GM18861 (cell line): ENCODE data around the gene SLC13A3.
"Not testable (repeated sequence)": the region's sequence is repeated elsewhere in the genome, so short reads cannot be mapped to it uniquely, and the experiment has no call there.

Experiments
- ATAC-seq: cut with Tn5 transposase; IDR thresholded peaks from one replicate; pipeline ENCODE4 v1.9.1; 2021; ENCODE audit not compliant: unreplicated experiment

SLC13A3 gene

DNA sequence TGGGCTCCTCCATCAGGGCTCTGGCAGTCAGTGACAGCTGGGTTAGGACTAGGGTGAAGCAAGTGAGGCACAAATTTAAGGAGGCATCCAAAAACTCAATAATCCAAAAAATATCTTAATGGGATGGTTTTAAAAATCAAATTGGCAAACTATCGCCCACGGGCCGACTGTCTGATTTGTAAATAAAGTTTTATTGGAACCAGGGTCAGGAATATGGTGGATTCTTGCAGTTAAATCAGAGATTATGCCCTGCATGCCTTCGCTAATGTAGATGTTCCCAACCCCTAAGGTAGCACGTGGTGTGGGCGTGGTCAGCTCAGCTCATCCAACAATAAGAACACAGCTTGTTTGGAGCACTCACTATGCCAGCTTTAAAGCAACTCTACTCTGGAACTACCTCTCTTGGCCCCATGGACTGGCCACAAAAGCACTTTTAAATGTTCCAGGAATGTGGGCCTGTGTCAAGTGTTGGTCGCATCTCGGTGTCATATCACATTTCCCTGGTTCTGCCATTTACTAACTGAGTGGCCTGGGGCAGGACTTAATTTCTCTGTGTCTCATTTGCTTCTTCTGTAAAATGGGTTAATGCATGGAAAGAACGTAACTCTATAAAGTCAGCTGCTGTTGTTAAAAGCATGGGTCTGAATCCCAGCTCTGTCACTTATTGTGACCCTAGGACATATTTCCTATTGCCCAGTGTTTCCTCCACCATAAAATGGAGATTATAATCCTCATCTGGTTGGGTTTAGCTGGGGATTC lies 31.0 kb upstream of the SLC13A3 start:
- ATAC-seq: no peak

DNA sequence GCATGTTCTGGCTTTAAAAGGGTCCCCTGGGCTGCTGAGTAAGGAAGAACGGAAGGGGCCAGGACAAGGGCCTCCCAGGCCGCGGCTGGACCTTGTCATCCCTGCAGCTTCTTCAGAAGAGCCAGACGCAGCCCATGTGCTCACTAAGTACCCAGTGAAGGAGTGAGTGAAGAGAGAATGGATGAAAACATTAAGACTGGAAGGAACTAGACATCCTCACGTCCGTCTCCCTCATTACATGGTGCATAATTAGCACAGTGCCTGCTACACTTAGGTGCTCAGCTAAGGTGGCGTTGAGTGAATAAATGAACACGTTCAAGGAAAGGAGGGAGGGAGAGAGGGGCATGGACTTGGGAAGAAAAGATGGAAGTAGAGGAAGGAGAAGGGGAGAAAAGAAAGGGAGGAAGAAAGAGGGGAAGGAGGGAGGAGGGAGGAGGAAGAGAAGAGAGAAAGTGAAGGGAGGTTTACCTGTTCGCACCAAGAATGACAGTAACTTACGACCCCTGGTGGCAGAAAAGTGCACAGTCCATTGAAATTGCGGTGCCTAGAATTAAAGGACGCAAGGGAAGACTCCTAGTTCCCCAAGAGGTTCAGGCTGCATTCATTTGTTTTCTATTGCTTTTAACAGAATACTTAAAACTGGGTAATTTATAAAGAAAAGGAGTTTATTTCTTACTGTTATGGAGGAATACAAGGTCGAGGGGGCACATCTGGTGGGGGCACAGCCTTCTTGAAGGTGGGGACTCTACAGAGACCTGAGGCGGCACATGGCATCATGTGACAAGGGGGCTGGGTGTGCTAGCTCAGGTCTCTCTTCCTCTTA lies 30.0 kb upstream of the SLC13A3 start:
- ATAC-seq: no peak

DNA sequence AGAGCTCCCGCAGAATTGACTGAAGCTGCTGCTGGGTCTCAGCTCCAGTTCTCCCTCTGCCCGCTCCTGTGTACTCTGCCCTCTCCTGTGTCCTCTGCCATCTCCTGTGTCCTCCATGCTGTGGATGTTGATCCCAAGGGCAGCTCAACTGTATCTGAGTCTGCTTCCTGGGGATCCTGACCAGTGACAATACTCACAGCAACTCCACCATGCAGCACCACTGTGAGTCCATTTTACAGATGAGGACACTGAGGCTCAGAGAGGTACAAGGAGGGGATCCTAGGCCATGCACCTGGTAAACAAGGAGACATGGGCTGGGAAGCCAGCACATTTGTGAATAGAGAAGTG lies 29.4 kb upstream of the SLC13A3 start:
- ATAC-seq: no peak

DNA sequence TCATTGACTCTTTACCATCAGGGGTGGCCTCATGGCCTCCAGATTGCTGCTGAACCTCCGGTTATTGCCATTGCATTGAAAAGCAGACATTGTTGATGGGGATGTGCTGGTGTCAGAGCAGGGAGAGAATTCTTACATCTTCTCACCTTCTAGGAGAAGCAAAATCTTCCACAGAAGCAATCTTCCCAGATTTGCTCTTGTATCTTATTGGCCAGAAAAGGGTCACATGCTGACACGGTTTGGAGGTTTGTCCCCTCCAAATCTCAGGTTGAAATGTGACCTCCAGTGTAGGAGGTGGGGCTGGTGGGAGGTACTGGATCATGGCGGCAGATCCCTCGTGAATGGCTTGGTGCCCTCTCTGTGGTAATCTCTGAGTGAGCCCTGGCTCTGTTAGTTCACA lies 27.3 kb upstream of the SLC13A3 start:
- ATAC-seq: no peak

DNA sequence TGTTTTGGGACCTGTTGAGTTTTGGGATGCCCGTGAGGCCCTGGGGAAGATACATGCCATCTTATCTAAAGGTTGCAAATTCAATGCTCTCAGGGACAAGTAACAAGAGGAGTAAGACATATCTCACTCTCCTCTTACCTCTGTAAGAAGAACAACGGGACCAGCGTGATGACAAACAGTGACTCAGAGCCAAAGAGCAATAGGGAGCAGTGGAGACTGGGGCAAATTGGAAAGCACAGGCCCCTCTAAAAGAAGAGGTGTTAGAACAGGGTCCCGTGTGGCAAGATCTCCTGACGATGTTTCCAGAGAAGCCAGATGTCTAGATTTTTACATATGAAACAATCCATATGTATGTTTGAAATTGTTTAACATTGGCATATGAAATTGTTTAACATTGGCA lies 26.3 kb upstream of the SLC13A3 start:
- ATAC-seq: no peak

DNA sequence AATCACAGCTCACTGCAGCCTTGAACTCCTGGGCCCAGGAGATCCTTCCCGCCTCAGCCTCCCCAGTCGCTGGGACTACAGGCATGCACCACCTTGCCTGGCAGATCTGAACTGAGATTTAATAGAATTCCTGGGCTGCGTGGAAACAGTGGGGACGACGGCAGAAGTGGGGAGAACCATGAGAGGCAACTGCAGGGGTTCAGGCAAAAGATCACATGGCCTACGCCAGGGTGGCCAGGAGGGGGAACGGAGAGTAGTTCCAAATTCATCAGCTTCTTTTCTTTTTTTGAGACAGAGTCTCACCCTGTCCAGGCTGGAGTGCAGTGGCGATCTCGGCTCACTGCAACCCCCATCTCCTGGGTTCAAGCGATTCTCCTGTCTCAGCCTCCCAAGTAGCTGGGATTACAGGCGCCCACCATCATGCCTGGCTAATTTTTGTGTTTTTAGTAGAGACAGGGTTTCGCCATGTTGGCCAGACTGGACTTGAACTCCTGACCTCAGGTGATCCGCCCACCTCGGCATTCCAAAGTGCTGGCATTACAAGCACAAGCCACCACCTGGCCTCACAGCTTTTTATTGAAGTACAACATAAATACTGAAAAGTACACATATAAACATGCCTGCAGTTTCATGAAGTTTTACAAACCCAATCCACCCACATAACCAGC lies 25.5 kb upstream of the SLC13A3 start:
- ATAC-seq: not testable (repeated sequence)

DNA sequence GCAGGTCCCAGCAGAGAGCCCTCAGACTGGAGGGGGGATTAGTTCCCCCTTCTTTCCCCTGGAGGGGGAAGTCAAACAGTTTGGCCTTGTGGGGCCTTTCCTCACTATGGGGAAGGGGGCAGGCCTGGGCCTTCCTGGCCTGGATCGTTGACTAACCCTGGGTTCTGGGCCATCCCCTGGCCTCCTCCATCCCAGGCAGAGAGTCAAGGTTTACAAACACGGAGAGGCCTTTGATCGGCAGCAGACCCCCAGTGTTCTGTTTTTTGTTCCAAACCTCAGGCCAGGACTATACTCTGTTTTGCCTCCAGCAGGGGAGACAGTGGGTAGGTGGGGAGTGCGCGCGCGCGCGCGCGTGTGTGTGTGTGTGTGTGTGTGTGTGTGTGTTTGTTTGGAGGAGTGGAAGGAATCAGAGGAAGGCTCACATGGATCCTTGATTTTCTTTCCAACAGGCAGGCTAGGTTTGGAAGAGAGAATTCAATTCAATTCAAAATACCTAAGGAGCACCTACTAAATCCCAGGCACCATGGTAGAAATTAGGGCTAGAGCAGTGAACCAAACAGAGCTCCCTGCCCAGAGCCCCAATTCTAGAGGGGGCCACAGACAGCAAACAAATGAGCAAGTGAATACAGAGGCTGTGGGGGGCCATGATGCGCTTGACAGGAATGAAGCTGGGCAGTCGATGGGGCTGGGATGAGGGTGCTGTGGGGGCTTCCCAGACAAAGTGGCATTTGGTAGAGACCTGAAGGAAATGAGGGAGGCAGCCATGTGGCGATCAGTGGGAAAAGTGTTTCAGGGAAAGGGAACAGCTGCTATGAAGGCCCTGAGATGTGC lies 23.2 kb upstream of the SLC13A3 start:
- ATAC-seq: no peak

DNA sequence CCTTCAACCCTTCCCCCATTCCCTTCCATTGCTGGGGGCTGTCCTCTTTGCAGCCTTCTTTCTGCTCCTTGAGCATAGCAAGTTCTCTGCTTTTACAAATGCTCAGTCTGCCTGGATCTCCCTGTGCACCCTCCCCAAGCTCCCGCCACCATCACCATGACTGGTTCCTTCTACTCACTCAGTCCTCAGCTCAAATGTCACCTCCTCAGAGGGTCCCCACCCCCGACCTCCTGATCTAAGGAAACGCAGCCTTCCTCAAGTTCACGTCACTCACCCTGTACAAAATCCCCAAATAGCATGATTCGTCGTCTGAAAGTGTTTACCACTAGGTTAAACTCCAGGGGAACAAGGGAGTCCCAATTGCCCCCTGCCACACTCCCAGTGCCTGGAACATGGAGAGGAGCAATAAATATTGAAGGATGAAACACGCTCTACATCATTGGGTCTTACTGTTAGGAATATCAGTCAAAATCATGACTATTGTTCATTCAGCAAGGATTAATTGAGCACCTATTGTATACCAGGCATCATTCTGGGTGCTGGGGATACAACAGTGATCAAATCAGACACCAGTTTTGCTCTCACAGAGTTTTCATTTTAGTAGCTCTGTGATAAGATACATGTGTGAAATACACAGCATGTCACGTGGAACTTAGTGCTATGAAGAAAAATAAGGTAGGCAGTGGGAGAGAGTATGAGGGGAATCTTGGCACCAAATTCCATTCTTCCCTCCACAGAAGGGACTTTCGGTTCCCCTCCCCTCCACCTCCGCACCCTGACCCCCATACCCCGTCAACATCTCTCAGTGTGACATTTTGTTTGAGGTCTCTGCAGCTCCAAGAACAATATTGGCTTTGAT lies 22.4 kb upstream of the SLC13A3 start:
- ATAC-seq: no peak

DNA sequence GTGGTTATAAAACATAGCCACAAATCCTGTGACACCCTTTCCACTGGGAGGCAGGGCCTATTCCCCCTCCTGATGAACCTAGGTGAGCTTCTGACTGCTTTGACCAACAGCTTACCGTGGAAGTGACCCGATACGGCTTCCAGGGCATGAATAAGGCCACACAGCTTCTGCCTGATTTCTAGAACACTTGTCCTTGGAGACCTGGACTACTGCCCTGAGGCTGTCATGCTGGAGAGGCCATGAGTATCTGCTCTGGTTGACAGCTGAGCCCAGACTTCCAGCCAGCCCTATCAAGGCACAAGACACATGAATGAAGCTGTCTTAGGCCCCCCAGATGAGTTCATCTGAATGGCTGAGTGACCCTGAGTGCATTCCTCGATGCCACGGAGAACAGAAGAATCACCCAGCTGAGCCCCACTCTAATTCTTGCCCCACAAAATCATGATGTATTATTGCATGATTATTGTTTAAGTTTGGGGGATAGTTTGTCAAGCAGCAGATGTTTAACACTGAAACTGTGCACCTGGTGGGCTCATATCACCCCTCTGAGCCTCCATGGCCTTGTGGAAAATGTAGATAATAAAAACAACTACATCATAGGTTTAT lies 21.4 kb upstream of the SLC13A3 start:
- no peak for ATAC-seq

DNA sequence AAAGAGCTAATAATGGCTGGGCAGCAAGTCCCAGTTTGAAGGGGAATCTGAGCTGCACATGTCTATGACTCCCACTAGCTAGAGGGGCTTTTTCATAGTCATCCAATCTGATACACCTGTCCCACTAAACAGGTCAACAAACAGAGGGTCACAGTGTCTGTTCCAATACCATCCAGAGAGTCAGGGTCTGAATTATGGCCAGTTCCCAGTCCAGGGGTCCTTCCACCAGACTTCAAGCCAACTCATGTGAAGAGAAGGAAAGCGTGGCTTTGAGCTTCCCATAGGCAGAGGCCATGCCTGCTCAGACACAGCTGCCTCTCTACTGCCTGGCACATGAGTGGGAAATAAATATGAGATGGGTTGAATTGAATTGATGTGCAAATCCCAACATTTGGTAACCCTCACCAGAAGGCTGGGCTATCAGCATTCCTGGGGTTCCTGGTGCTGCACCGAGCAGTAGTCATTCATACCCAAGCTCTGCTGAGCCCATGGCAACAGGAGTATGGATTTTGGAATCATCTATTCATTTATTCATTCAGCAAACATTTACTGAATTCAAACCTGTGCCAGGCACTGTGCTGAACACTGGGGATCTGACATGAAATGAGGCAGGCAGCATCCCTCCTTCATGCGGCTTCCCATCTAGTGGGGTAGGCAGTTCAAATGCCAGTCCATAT lies 20.7 kb upstream of the SLC13A3 start:
- ATAC-seq: no peak

DNA sequence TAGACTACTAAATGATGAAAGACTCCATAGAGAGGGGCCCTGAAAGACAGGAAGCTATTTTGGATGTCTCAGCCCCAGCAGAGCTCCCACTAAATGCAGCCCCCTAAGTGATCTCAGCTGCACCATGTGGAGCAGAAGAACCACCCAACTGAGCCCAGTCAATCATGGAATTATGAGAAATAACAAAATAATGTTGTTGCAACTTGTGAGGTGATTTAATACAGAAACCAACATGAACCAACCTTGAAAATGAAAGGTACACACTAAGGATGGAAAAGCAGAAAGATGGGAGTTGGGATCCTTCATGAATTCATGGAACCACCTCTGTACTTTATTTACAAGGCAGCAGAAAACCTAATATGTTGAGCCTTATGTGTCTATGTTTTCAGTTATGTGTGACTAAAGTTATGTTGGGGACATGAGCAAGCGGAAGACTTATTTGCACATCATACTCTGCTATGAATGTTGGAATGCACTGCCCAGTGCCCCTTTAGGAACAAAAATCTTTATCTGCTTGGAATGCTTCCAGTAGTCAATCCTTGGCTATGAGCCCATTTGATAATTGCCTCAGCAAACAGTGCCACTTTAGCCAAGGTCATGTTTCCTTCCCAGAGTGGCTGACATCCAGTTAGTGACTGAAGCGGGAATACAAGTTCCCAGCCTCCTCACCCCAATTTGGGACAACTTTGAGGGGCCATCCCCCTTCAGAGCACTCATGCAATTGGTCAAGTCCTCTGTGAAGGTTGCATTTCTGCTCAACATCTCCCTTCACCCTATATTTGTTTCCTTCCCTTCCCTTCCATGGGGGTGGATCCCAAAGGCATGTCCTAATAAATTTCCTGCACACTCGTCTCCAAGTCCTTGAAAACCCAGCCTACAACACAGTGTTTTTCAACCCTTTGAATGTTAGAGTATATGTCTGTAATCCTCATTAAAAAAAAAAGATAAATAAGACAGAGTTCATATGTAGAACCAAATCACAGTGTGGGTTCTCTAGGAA lies 19.6 kb upstream of the SLC13A3 start:
- no peak for ATAC-seq

DNA sequence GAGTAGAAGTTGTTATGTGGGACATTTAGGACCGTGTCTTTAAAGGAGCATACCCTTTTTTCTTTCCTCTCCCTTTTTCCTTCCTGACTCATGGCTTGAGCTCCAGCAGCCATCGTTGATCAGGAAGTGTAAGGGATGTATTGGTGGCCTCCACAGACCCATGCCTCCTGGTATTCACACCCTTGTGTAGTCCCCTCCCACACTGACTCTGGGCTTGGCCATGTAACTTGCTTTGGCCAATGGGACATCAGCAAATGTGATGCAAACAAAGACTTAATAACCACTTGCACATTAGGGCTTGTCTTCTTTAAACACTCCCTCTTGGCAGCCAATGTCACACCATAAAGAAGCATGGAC lies 18.9 kb upstream of the SLC13A3 start:
- ATAC-seq: no peak

DNA sequence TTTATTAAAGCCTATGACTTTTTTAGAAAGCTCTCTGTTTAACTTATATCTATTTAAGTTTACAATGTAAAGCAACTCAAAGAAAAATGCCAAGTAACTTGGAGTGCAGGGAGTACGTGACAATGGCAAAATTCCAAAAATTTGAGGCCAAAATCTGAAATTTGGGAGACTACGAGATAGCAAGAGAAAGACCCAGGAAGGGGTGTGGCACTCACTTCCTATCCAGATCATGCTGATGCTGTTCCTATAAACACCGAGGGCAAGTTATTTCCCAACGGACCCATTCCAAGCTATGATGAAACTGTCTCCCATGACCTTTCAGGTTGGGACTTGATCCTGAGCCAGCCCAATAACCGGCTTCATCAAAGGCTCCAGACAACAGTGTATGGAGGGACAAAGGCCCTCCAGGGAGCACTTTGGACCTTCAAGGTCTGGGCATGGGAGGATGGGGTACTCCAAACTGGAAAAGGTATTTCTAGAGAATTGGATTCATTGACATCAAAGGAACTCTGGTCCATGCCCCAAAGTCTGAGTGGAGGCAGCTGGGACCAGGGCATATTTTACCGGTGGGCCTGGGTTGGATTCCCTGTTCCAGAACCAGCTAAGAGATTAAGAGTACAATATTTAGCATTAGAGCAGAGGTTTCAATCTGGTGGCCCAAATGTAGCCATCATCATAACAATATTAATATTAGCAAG lies 15.7 kb upstream of the SLC13A3 start:
- ATAC-seq: no peak

DNA sequence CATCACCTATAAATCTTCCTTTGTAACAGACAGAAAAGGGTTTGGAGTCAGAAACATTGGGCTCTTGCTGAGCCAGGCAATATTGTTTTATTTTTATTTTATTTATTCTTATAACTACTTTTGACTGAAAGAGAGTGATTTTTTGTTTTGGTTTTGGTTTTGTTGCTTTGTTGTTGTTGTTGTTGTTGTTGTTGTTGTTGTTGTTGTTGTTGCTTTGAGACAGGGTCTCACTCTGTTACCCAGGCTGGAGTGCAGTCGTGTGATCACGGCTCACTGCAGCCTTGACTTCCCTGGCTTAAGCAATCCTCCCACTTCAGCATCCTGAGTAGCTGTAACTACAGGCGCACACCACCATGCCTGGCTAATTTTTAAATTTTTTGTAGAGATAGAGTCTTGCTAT lies 15.0 kb upstream of the SLC13A3 start:
- ATAC-seq: no peak

DNA sequence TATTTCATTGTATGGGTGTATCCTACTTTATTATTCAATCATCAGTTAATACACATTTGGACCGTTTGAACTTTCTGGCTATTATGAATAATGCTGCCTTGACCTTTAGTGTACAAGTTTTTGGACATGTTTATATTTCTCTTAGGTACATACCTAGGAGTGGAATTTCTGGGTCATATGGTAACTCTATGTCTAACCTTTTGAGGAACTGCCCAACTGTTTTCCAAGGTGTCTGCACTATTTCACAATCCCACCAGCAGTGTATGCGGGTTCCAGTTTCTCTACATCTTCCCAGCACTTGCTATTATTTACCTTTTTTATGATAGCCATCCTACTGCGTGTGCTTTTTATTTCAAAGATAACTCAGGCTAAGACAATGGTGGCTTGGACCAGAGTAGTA lies 14.3 kb upstream of the SLC13A3 start:
- ATAC-seq: no peak

DNA sequence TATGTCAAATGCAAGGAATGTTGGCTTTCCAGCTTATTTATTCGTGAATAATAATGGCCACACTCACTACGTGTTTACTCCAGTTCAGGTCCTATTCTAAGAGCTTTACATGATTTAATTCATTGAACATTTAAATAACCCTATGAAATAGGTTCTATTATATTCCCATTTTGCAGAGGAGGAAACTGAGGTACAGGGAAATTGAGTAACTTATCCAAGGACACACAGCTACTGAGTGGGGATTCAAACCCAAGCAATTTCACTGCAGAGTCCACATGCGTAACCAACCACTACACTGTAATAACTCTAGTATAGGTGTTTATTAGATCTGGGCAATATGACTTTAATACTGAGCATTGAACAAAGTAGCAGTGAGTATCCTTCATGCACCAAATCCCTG lies 12.3 kb upstream of the SLC13A3 start:
- ATAC-seq: no peak

DNA sequence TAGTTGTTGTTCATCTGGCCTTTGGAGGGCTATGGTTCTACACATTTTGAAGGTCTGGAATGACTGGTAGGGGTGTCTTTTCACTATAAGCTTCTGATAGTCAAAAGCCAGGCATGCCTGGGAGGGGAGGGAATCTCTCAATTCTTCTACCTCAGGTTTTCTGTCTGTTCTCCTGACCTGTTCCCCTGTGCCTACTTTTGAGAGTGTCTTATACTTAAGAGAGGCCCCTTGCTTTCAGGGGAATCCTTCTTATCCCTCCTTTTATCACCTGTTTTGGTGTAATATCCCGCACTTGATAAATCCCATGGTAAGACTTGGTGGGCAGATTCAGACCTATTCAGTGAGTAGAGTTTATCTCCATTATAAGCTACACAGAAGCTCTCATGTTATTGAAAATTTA lies 10.4 kb upstream of the SLC13A3 start:
- ATAC-seq: no peak

DNA sequence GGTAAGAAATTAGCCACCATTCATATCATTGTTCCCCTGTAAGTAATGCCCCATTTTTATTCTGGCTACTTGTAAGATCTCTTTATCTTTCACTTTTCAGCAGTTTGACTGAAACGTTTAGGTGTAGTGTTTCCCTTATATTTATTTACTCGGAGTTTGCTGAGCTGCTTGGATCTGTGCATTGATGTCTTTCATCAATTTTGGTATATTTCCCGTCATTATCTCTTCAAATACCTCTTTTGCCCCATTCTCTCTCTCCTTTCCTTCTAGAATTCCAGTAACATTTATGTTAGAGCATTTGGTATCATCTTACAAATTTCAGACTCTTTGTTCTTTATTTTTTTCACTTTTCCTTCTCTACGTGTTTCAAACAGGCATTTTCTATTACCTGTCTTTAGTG lies 9.2 kb upstream of the SLC13A3 start:
- ATAC-seq: no peak
